Skeletal muscle tissue (tissue), 4 donors: ENCODE results near the gene TCAP. TPM values are rescaled to one million over a fixed set of nuclear protein-coding genes. Genes with fewer than 3 reads are reported as not detected.

ENCODE experiments used
- H3K27ac ChIP-seq: one replicate; pipeline ENCODE4 v1.7.0; 2013; ENCODE audit warnings: mild to moderate bottlenecking, low read depth, low read length, inconsistent platforms
- H3K27me3 ChIP-seq, 3 donors: one replicate each; pipeline ENCODE4 v1.7.0; 2013; ENCODE audit warnings: low read length in 3 of 3; ENCODE audit not compliant: control insufficient read depth in 3 of 3, insufficient read depth in 3 of 3
- H3K36me3 ChIP-seq, 3 donors: one replicate each; pipeline ENCODE4 v1.7.0; 2013; ENCODE audit warnings: low read length in 3 of 3; ENCODE audit not compliant: control insufficient read depth in 3 of 3, insufficient read depth in 3 of 3
- H3K4me1 ChIP-seq, 3 donors: one replicate each; pipeline ENCODE4 v1.7.0; 2013; ENCODE audit warnings: low read length in 3 of 3, mild to moderate bottlenecking in 3 of 3; ENCODE audit not compliant: control insufficient read depth in 3 of 3, insufficient read depth in 3 of 3
- H3K4me3 ChIP-seq, 3 donors: one replicate each; pipeline ENCODE4 v1.7.0; 2013; ENCODE audit warnings: low read length in 3 of 3
- H3K9ac ChIP-seq, 3 donors: one replicate each; pipeline ENCODE4 v1.7.0; 2013; ENCODE audit warnings: low read length in 3 of 3, mild to moderate bottlenecking in 3 of 3, moderate library complexity in 2 of 3, low read depth in 1 of 3
- H3K9me3 ChIP-seq, 3 donors: one replicate each; pipeline ENCODE4 v1.7.0; 2013; ENCODE audit warnings: low read length in 3 of 3; ENCODE audit not compliant: control insufficient read depth in 3 of 3
- total RNA-seq: library from RNA; depleted of rRNA; stranded (reverse); fragments of >200 nt; gene quantifications from one replicate; pipeline ENCODE4 v1.2.3, GENCODE V29; 2014
- donor health status: Osteomylitis.

Gene TCAP
- total RNA-seq, 1 donor from 2014 or later = 78.8 TPM

GRCh38 chr17:39666231-39666600, 1.1 kb downstream of the TCAP start:
- H3K4me1 ChIP-seq = peaks cover 51 to 87% (median 75%) of the 10 kb centered on the region in 3 donors
- peaks cover 2 to 14% (median 8%) of the 10 kb centered on the region in 3 donors for H3K36me3 ChIP-seq
- peak overlapping the region; percentile 100 for H3K27ac ChIP-seq
- H3K9me3 ChIP-seq = no peaks in the 10 kb centered on the region
- H3K4me3 ChIP-seq = peak overlapping the region; percentile 89 to 98 (median 91)
- peaks cover 0 to 17% (median 3%) of the 10 kb centered on the region in 3 donors for H3K27me3 ChIP-seq
- peak overlapping the region; percentile 100 for H3K9ac ChIP-seq

DNA sequence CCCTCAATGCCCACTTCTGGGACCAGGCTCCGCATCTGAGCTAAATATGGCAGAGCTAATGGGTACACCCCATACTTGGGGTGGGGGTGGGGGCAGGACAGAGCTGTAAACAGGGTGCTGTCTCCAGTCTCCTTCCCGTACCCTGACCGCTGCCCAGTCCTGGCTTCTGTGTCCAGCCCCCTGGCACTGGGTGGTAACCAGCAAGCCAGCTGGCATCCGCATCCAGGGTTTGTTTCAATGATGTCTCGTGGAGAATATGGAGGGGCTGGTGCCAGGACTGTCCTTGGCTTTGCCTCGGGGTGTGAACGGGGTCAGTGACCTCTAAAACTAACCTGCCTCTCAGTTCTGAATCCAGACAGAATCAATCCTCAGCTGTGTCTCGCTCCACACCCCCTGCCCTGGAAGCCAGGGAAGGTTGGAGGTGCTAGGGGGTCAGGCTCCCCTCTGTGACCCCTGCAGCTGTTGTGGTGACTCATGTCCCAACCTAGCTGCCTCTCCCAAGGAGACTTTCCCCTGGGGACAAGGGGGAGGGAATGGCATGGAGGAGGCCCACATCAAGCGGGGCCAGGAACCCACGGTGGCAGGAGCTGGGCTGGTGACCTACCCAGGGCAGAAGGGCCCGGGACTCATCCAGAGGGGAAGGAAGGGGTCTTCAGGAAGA, 1.6 kb downstream of the TCAP start:
- Histone ChIP-seq H3K9ac (peak overlapping the region; percentile 100), H3K4me3 (peak overlapping the region; percentile 89 to 98 (median 91)), H3K36me3 (peaks cover 2 to 14% (median 7%) of the 10 kb centered on the region in 3 donors), H3K27ac (peak overlapping the region; percentile 100), H3K27me3 (peaks cover 0 to 17% (median 3%) of the 10 kb centered on the region in 3 donors), H3K4me1 (peaks cover 51 to 87% (median 75%) of the 10 kb centered on the region in 3 donors), H3K9me3 (no peaks in the 10 kb centered on the region)

DNA sequence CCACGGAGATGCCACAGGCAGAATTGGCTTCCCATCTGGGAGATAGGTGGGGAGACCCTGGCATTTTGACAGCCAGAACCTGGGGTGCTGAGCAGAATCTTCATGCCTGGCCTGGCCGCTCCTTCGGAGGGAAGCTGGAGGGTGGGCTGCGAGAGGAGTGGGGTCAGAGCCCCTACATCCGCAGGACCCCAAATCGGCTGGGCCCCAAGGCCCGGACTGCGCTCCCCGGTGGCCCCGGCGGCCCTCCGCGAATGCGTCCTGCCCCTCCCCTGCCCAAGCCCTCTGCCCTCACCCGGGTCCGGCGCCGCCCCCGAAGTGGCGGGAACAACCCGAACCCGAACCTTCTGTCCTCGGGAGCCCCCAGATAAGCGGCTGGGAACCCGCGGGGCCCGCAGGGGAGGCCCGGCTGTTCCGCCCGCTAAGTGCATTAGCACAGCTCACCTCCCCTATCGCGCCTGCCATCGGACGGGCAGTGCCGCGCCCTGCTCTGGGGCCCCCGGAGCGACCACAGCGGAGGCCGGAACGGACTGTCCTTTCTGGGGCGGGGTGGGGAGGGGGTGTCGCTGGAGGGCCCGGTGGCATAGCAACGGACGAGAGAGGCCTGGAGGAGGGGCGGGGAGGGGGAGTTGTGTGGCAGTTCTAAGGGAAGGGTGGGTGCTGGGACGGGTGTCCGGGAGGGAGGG, 2.3 kb downstream of the TCAP start:
- Histone ChIP-seq H3K9me3 (no peaks in the 10 kb centered on the region), H3K27me3 (peaks cover 0 to 17% (median 6%) of the 10 kb centered on the region in 3 donors), H3K9ac (peak overlapping the region; percentile 100), H3K36me3 (peaks cover 2 to 14% (median 3%) of the 10 kb centered on the region in 3 donors), H3K4me1 (peaks cover 51 to 87% (median 75%) of the 10 kb centered on the region in 3 donors), H3K4me3 (peak overlapping the region; percentile 89 to 98 (median 91)), H3K27ac (peak overlapping the region; percentile 100)

DNA sequence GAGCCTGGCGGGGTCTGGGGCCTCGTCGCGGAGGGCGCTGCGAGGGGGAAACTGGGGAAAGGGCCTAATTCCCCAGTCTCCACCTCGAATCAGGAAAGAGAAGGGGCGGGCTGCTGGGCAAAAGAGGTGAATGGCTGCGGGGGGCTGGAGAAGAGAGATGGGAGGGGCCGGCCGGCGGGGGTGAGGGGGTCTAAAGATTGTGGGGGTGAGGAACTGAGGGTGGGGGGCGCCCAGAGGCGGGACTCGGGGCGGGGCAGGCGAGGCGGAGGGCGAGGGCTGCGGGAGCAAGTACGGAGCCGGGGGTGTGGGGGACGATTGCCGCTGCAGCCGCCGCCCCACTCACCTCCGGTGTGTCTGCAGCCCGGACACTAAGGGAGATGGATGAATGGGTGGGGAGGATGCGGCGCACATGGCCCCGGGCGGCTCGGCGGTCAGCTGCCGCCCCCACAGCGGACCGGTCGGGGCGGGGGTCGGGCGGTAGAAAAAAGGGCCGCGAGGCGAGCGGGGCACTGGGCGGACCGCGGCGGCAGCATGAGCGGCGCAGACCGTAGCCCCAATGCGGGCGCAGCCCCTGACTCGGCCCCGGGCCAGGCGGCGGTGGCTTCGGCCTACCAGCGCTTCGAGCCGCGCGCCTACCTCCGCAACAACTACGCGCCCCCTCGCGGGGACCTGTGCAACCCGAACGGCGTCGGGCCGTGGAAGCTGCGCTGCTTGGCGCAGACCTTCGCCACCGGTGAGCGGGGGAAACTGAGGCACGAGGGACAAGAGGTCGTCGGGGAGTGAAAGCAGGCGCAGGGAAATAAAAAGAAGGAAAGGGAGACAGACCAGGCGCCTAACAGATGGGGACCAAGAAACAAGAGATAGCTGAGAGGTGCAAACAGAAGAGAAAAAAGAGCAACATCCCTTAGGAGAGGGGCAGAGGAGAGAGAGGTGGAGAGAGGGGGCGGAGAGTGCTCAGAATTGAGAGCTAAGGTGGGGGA, 3.1 kb downstream of the TCAP start, which contains the start of gene PNMT:
Gene PNMT (plus strand): TSS at position 509 of the 980 bp plus-strand sequence. CDS start 23 bp downstream, at position 532.
- Histone ChIP-seq H3K9ac (peak within 1 kb of the TSS; percentile 100), H3K9me3 (no peaks in the 10 kb centered on the region), H3K27ac (peak within 1 kb of the TSS; percentile 100), H3K27me3 (peaks cover 0 to 17% (median 6%) of the 10 kb centered on the region in 3 donors), H3K4me3 (peak within 1 kb of the TSS; percentile 89 to 98 (median 91)), H3K4me1 (peaks cover 42 to 85% (median 68%) of the 10 kb centered on the region in 3 donors), H3K36me3 (peaks cover 2 to 14% (median 3%) of the 10 kb centered on the region in 3 donors)

- H3K4me3 ChIP-seq = no peak overlapping the region
- H3K9me3 ChIP-seq = no peaks in the 10 kb centered on the region
- H3K9ac ChIP-seq = peak overlapping the region; percentile 60 to 79 (median 74)
- peak overlapping the region; percentile 74 for H3K27ac ChIP-seq
- peaks cover 2 to 14% (median 3%) of the 10 kb centered on the region in 3 donors for H3K36me3 ChIP-seq
- peaks cover 39 to 87% (median 61%) of the 10 kb centered on the region in 3 donors for H3K4me1 ChIP-seq
- H3K27me3 ChIP-seq = peaks cover 0 to 17% (median 6%) of the 10 kb centered on the region in 3 donors
Observed at GRCh38 chr17:39669897-39670735, 5.0 kb downstream of the TCAP start.

DNA sequence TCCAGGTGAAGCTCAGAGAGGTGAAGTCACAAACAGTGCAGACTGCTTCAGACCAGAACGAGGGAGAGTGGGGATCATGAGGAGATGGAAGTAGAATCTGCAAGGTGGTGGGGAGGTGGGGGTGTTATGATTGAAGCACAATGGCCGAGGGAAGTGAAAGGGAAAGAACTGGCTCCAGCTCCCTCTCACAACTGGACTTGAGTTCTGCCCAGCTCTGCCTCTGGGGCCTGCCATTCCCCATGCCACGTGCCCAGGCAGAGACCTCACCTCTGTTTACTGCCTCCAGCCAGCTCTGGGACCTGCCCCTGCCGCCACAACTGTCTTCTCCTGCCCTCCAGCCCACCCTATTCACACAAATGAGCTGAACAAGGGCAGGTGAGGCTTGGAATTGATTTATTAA, 5.6 kb downstream of the TCAP start:
- peaks cover 2 to 9% (median 3%) of the 10 kb centered on the region in 3 donors for H3K36me3 ChIP-seq
- peaks cover 0 to 17% (median 6%) of the 10 kb centered on the region in 3 donors for H3K27me3 ChIP-seq
- H3K4me3 ChIP-seq = no peak overlapping the region
- H3K4me1 ChIP-seq = peaks cover 45 to 87% (median 66%) of the 10 kb centered on the region in 3 donors
- H3K27ac ChIP-seq = peak overlapping the region; percentile 74
- H3K9ac ChIP-seq = peak overlapping the region; percentile 60 to 79 (median 74)
- H3K9me3 ChIP-seq = no peaks in the 10 kb centered on the region

DNA sequence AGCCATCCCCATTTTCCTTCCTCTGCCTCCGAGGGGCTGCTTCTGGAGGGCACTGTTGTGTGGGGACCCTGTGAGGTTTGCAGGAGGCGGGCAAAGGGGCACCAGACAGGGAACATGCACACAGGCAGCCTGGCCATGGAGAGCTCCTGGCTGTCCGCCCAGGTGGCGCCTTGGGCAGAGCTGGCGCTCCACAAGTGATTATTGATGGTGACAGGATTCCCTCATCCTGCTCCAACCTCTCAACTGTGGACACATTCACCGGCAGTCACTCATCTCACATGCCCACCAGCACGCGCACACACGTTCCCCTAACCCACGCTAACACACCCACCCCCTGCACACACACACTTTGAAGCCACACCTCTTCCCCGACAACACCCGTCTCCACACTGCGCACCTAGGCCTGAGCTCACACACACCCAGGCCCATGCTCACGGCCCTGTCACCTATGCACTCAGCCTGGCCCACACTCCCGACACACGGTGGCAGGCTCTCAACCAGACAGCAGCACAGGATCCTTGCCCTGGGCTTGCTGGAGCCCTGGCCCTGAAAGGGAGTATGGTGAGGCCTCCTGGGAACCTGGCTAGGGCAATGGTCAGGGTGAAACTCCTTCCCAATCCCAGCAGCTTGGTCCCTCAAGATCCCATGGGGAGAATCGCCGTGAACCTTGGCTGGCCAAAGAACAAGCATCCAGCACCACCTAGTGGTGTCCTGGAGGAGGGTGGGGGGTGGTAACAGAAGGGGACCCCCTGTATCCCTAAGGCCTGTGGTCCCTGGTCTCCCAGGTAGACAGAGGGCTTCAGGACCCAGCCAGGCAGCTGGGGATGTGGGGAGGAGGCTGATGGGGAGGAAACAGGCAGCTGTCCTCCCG, 6.7 kb downstream of the TCAP start:
- Histone ChIP-seq H3K27ac (peak overlapping the region; percentile 74), H3K27me3 (peaks cover 0 to 17% (median 6%) of the 10 kb centered on the region in 3 donors), H3K9me3 (no peaks in the 10 kb centered on the region), H3K4me1 (peaks cover 56 to 87% (median 67%) of the 10 kb centered on the region in 3 donors), H3K36me3 (peaks cover 0 to 3% (median 0%) of the 10 kb centered on the region in 3 donors), H3K4me3 (peak overlapping the region in 1 of 3 donors; percentile 35), H3K9ac (peak overlapping the region; percentile 60 to 79 (median 74))
